Tracheal epithelial cell (primary cell): Measurements from ENCODE around the gene PLLP. TPM values are rescaled to one million over a fixed set of nuclear protein-coding genes. Genes with fewer than 3 reads are reported as not detected.

Source experiments
- total RNA-seq: library from RNA; depleted of rRNA; stranded (reverse); fragments of >200 nt; gene quantifications from 2 replicates; pipeline ENCODE4 v1.2.1, GENCODE V29; 2014

The PLLP gene
- 15.4 and 37.1 TPM in 2 replicates for total RNA-seq

GRCh38 chr16:57284209-57284951, at the start of gene PLLP:
Gene PLLP, minus strand, starts transcription at chr16:57284672. Its CDS starts 132 bp downstream, at chr16:57284540.

GRCh38 chr16:57244767-57245471, 39.6 kb downstream of the PLLP start, which contains the start of gene ARL2BP:
Gene ARL2BP, plus strand, starts transcription at chr16:57245259. Its CDS starts 109 bp downstream, at chr16:57245368.

Other genes starting within 250 kb of the PLLP start
- 9.8 and 17.4 TPM in 2 replicates for gene CPNE2, start 192.1 kb downstream of the PLLP start, total RNA-seq
- 46.5 and 47.7 TPM in 2 replicates for gene PSME3IP1, start 98.6 kb downstream of the PLLP start, total RNA-seq
- gene RSPRY1, start 98.3 kb downstream of the PLLP start, total RNA-seq: 36.1 and 45.6 TPM in 2 replicates
- gene ARL2BP, start 39.4 kb downstream of the PLLP start, total RNA-seq: 72.5 and 87.2 TPM in 2 replicates
- gene CCL22, start 74.1 kb upstream of the PLLP start, total RNA-seq: not detected in 2 replicates
- 2.4 TPM in 1 of 2 replicates, not detected in the other for gene CX3CL1, start 87.8 kb upstream of the PLLP start, total RNA-seq
- gene CCL17, start 120.1 kb upstream of the PLLP start, total RNA-seq: not detected in 2 replicates
- 75.2 and 83.9 TPM in 2 replicates for gene CIAPIN1, start 162.7 kb upstream of the PLLP start, total RNA-seq
- 52.8 and 58.4 TPM in 2 replicates for gene COQ9, start 162.8 kb upstream of the PLLP start, total RNA-seq
- 72.5 and 111 TPM in 2 replicates for gene POLR2C, start 178.0 kb upstream of the PLLP start, total RNA-seq
- gene DOK4, start 201.8 kb upstream of the PLLP start, total RNA-seq: 19.0 and 32.0 TPM in 2 replicates